GM21367 (cell line): ENCODE results near the gene SMG9.
"Not testable (repeated sequence)": the region's sequence is repeated elsewhere in the genome, so short reads cannot be mapped to it uniquely, and the experiment has no call there.

ENCODE experiments used
- ATAC-seq: cut with Tn5 transposase; IDR thresholded peaks from one replicate; pipeline ENCODE4 v1.9.1; 2021; ENCODE audit not compliant: unreplicated experiment

Gene SMG9

DNA sequence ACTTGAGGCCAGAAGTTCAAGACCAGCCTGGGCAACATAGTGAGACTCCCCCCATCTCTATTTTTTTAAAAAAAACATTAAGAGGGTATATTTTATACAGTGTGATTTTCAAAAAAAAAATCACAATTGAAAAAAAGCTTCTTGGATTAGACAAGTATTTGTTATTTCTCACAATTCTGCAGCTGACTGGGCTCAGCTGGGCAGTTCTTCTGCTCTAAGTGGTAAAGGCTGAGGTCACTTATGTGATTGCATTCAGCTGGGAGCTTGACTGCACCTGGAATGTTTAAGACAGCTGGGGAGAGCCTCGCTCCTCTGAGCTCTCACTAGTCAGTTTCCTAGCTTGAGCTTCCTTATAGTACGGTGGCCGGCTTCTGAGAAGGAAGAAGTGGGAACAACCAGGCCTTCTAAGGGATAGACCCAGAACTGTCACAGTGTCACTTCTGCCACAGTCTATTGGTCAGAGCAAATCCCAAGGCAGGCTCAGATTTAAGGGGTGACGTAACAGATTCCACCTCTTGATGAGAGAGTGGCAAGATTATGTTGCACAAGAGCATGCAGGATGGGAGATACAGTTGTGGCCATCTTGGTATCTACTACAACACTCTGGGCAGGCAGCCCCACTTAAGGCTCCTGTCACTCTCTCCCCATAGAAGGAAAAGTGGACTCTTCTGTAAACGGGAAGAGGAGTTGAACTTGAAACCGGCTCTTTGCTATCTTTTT lies 58.6 kb downstream of the SMG9 start:
- no peak for ATAC-seq

- no peak for ATAC-seq
Measured at GRCh38 chr19:43694553-43694952, 60.2 kb downstream of the SMG9 start.

- ATAC-seq, result no peak
Measured at GRCh38 chr19:43692877-43693276, 61.9 kb downstream of the SMG9 start.

DNA sequence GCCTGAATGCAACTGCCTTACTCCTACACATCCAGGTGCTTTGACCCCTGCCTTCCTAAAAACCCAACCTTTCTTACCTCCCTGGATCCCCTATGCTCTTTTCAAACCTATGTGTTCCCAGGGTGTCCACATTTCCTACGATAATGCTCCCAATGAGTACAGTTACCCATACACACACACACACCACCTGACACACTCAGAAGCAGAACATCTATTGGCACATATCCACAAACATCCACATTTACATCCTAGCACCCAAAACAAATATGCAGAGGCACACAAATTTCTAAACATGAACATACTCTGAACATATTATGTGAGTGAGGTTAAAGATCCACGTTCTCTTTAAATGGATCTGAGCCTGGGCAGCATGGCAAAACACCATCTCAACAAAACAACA lies 62.4 kb downstream of the SMG9 start:
- no peak for ATAC-seq

DNA sequence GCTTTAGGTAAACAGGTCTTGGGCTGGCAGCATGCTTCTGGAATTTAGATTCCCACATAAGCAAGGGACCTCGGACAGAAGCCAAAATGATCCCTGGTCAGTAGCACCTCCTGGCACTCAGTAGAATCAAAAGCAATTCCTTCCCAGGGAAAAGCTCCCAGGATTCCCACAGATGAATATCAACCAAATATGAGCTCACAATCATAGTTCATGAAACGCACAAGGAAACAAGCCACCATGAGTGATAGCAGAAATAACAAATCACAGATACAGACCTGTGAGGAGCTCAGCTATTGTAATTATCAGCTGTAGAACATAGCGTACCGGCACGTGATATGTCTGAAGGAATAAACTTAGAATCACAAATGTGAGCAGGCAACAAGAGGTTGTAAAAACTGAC lies 63.0 kb downstream of the SMG9 start:
- no peak for ATAC-seq

DNA sequence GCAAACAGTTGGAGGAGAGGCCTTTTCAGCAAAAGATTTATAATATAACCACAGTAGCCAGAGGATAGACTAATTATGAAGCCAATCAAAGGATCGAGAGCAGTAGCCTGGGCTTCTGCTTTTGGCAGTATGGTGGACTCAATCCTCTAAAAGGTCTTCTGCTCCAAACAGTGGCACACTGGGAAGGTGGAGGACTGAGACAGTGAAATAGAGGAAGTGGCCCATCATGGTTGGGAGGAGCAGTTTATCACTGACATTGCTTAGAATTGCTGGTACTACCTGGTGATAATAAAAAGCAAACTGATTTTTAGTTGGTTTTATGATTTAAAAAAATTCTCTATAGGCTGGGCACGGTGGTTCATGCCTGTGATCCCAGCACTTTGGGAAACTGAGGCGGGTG lies 63.9 kb downstream of the SMG9 start:
- no peak for ATAC-seq

GRCh38 chr19:43690444-43690843 lies 64.3 kb downstream of the SMG9 start:
- no peak for ATAC-seq

GRCh38 chr19:43688059-43688701 lies 66.6 kb downstream of the SMG9 start:
- ATAC-seq, result no peak

DNA sequence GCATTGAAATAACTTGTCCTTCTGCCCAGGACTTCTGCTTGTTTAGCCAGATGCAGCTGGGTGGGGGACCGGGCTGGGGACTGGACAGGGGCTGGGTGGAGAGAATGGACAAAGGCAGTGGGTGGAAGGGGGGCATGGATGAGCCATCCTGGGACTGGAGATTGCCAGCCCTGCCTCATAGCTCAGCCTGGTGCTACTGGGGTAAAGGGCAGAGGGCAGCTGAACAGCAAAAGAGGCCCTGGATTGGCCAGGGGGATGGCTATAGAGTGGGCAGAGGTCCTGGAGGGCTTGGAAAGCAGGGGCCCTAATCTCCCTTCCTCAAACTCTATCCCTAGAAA lies 67.1 kb downstream of the SMG9 start:
- no peak for ATAC-seq

- no peak for ATAC-seq
Measured at GRCh38 chr19:43684326-43684725, 70.4 kb downstream of the SMG9 start.

DNA sequence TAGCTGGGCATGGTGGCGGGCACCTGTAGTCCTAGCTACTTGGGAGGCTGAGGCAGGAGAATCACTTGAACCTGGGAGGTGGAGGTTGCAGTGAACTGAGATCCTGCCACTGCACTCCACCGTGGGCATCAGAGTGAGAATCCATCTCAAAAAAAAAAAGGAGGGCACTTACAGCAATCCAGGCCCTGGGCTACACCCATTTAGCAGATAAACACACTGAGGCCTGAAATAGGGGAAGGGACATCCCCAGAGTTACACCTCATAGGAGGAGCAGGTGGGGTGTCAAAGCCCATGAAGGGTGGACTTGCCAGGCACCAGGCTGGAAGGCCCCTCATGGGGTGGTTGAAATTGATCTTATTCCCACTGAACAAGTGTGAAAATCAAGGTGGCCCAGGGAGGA lies 70.9 kb downstream of the SMG9 start:
- no peak for ATAC-seq

DNA sequence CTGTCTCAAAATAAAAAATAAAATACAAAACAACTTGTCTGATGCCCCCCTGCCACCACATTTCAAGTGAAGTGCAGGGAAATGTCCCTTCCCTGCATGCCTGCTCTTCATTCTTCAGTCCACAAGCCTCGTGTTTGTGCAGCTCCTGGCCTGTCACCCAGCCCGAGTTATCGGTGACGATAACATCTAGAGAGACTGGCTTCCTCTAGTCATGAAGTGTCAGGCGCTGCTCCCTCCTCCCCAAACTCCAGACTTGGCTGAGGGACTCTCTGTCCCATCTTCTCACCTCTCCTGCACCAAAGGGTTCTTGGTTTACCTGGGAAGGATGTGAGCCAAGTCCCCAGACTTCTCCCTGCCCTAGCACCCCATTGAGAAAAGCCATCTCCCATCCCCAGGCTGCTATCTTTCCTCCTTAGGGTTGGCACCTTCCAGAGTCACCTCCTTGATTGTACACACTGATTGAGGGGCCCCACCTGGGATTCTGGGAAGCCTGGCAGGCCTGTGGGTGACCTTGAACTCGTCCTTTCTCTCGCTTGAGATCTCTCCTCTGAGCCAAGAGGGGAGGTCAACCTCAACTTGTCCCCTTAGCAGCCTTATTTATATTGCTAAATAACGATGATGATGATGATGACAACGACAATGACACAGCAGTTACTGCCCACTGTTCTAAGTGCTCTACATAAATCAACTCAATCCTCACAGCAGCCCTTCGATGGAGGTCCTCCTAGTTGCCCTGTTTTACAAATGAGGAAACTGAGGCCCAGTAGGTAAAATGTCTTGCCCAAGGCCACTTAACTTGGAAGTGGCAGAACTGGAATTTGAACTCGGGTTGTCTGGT lies 71.7 kb downstream of the SMG9 start:
- no peak for ATAC-seq

- ATAC-seq, result not testable (repeated sequence)
Measured at GRCh38 chr19:43682269-43682668, 72.5 kb downstream of the SMG9 start.

DNA sequence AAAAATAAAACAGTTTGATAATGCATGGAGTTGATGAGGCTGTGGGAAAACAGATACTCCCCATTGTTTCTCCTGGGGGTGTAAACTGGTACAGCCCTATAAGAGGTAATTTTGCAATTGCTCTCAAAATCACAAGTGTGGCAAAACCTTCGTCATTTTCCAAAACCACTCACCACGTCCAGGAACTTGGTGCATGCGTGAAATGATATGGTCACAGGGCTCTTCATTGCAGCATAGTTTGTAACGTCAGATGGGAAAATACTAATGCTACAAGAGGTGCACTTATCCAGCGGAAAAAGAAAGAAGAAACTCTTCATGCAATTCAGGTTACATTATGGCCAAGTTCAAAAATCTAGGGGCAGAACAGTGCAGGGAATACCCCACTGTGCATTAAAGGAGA lies 72.9 kb downstream of the SMG9 start:
- no peak for ATAC-seq

GRCh38 chr19:43678512-43679261 lies 76.1 kb downstream of the SMG9 start:
- no peak for ATAC-seq
